HCT116 (cell line): ENCODE data around the gene HSP90AB1. TPM values are rescaled to one million over a fixed set of nuclear protein-coding genes. Genes with fewer than 3 reads are reported as not detected.

Source experiments
- ATAC-seq: fragments of 200-7000 bp; cut with Tn5 transposase; 2 replicates; pipeline ENCODE4 v1.9.1; 2020; ENCODE audit warnings: mild to moderate bottlenecking, moderate library complexity
- BruUV-seq: library from RNA; stranded (reverse); fragments of 400-500 nt; replicated peaks from 2 replicates; lab custom pipeline; 2021; lab: Mats Ljungman, UMichigan
- CTCF ChIA-PET: fragments of 300-600 bp; sonication (Branson Sonifier 250); formaldehyde crosslinking; loops from one replicate; lab custom pipeline; 2021; ENCODE audit warnings: antibody characterized with exemption; lab: Charles Lee
- POLR2A ChIA-PET: fragments of 300-600, 350-600 bp; sonication (Branson Sonifier 250); formaldehyde crosslinking; loops from one replicate; lab custom pipeline; 2021; ENCODE audit warnings: antibody characterized with exemption; lab: Charles Lee
- RAD21 ChIA-PET, 2 experiments: fragments of 300-600 bp; sonication (Branson Sonifier 250); formaldehyde crosslinking; loops; one replicate each; lab custom pipeline; 2023; ENCODE audit warnings: low total read pairs in 2 of 2; ENCODE audit not compliant: uncharacterized antibody in 2 of 2, unreplicated experiment in 2 of 2, low non-redundant PET in 1 of 2; lab: Charles Lee
- DNase-seq: peaks from one replicate; pipeline ENCODE4 v3.0.0-alpha.2; 2010; ENCODE audit warnings: low read depth, low spot score
- H2AFZ ChIP-seq: fragments of 200-600 bp; shearing (Covaris generic), sonication (generic); 2 replicates; pipeline ENCODE4 v1.6.1; 2017; ENCODE audit warnings: low read depth, mixed run types, mixed read lengths, antibody characterized with exemption, low read length; ENCODE audit not compliant: poor library complexity, severe bottlenecking
- H3K27ac ChIP-seq: 2 replicates; pipeline ENCODE4 v1.5.1; 2012; ENCODE audit warnings: low read depth, low read length
- H3K27me3 ChIP-seq: fragments of 200-600 bp; sonication (generic); 2 replicates; pipeline ENCODE4 v1.6.1; 2016; ENCODE audit warnings: mixed run types, low read length, mixed read lengths; ENCODE audit not compliant: insufficient read depth
- H3K36me3 ChIP-seq, 2 experiments: fragments of 200-500 bp in 1 of 2; fragments of 200-600 bp in 1 of 2; sonication (Bioruptor generic) in 1 of 2; sonication (generic) in 1 of 2; 2 replicates each; pipeline versions ENCODE4 v1.5.1 to v1.6.1; 2014 to 2016; ENCODE audit warnings: low read length in 2 of 2, inconsistent platforms in 1 of 2, mixed read lengths in 1 of 2, mixed run types in 1 of 2; ENCODE audit not compliant: insufficient read depth in 2 of 2, control insufficient read depth in 1 of 2
- H3K4me1 ChIP-seq, 2 experiments: fragments of 200-600 bp in 1 of 2; sonication (generic) in 1 of 2; 2 replicates each; pipeline versions ENCODE4 v1.5.1 to v1.6.1; 2012 to 2017; ENCODE audit warnings: low read length in 2 of 2, inconsistent platforms in 1 of 2, mild to moderate bottlenecking in 1 of 2, mixed read lengths in 1 of 2, mixed run types in 1 of 2, moderate library complexity in 1 of 2; ENCODE audit not compliant: insufficient read depth in 2 of 2, control insufficient read depth in 1 of 2
- H3K4me2 ChIP-seq: fragments of 200-600 bp; sonication (generic); 2 replicates; pipeline ENCODE4 v1.6.1; 2017; ENCODE audit warnings: mixed run types, low read length, mixed read lengths
- H3K4me3 ChIP-seq, 2 experiments: fragments of 200-600 bp in 1 of 2; sonication (generic) in 1 of 2; replicated peaks in 1 of 2; 2 replicates each; pipeline ENCODE4 v1.5.1; 2011 to 2016; ENCODE audit warnings: low read length in 2 of 2, control low read depth in 1 of 2, low read depth in 1 of 2, mild to moderate bottlenecking in 1 of 2, mixed read lengths in 1 of 2, mixed run types in 1 of 2
- H3K79me2 ChIP-seq: fragments of 200-600 bp; sonication (generic); 2 replicates; pipeline ENCODE4 v1.6.1; 2017; ENCODE audit warnings: mild to moderate bottlenecking, mixed run types, low read length, moderate library complexity, mixed read lengths; ENCODE audit not compliant: insufficient read depth
- H3K9ac ChIP-seq: fragments of 200-600 bp; sonication (generic); 2 replicates; pipeline ENCODE4 v1.6.1; 2016; ENCODE audit warnings: low read length, mixed read lengths
- H3K9me2 ChIP-seq: fragments of 200-600 bp; sonication (generic), shearing (Covaris generic); 2 replicates; pipeline ENCODE4 v1.6.1; 2017; ENCODE audit warnings: mixed run types, mild to moderate bottlenecking, moderate library complexity; ENCODE audit not compliant: insufficient read depth
- H3K9me3 ChIP-seq, 2 experiments: fragments of 200-500 bp in 1 of 2; fragments of 200-600 bp in 1 of 2; sonication (Bioruptor generic) in 1 of 2; sonication (generic) in 1 of 2; 2 replicates each; pipeline ENCODE4 v1.6.1; 2014 to 2017; ENCODE audit warnings: low read length in 2 of 2, mixed read lengths in 2 of 2, inconsistent platforms in 1 of 2, low read depth in 1 of 2, mild to moderate bottlenecking in 1 of 2, mixed run types in 1 of 2, moderate library complexity in 1 of 2; ENCODE audit not compliant: control insufficient read depth in 1 of 2, insufficient read depth in 1 of 2
- H4K20me1 ChIP-seq: fragments of 200-600 bp; sonication (generic), shearing (Covaris generic); 2 replicates; pipeline ENCODE4 v1.6.1; 2017; ENCODE audit warnings: mixed run types, mild to moderate bottlenecking, moderate library complexity; ENCODE audit not compliant: insufficient read depth
- ATF3 ChIP-seq: IDR thresholded peaks from 2 replicates; pipeline ENCODE4 v1.6.1; 2012
- CEBPB ChIP-seq: IDR thresholded peaks from 2 replicates; pipeline ENCODE4 v1.6.1; 2012; ENCODE audit warnings: low read depth
- EZH2phosphoT487 ChIP-seq: fragments of 200-600 bp; IDR thresholded peaks from 2 replicates; pipeline ENCODE4 v1.6.1; 2018; ENCODE audit warnings: antibody characterized with exemption, borderline replicate concordance
- FOSL1 ChIP-seq: IDR thresholded peaks from 2 replicates; pipeline ENCODE4 v1.6.1; 2012; ENCODE audit warnings: low read depth
- POLR2A ChIP-seq: IDR thresholded peaks from 2 replicates; pipeline ENCODE4 v1.7.0; 2011; ENCODE audit warnings: borderline replicate concordance; ENCODE audit not compliant: insufficient read depth, insufficient read length; ENCODE audit errors: extremely low read depth
- POLR2AphosphoS5 ChIP-seq: IDR thresholded peaks from 2 replicates; pipeline ENCODE4 v1.6.1; 2011; ENCODE audit warnings: mild to moderate bottlenecking, low read depth, low read length, moderate library complexity
- RAD21 ChIP-seq: IDR thresholded peaks from 2 replicates; pipeline ENCODE4 v1.6.1; 2012; ENCODE audit warnings: low read depth, mild to moderate bottlenecking
- REST ChIP-seq: IDR thresholded peaks from 2 replicates; pipeline ENCODE4 v1.6.1; 2012; ENCODE audit warnings: low read depth
- SIN3A ChIP-seq: IDR thresholded peaks from 2 replicates; pipeline ENCODE4 v1.6.1; 2012; ENCODE audit warnings: low read depth
- SRF ChIP-seq: IDR thresholded peaks from 2 replicates; pipeline ENCODE4 v1.6.1; 2012; ENCODE audit warnings: low read depth
- YY1 ChIP-seq: IDR thresholded peaks from 2 replicates; pipeline ENCODE4 v1.6.1; 2011; ENCODE audit warnings: low read length, low read depth, moderate library complexity, mild to moderate bottlenecking; ENCODE audit not compliant: insufficient replicate concordance; ENCODE audit errors: extremely low read depth
- ZFX ChIP-seq: fragments of 450-650 bp; IDR thresholded peaks from 2 replicates; pipeline ENCODE4 v1.6.1; 2017
- intact Hi-C: fragments of 100-400 bp; cut with micrococcal nuclease; formaldehyde crosslinking; loops from 2 replicates; pipeline ENCODE4 v1.10.0; 2022
- total RNA-seq: library from RNA; stranded (reverse); gene quantifications from one replicate; pipeline ENCODE4 v1.2.1, GENCODE V29; 2021; ENCODE audit not compliant: unreplicated experiment

HSP90AB1 gene
- total RNA-seq, 1 experiment from 2014 or later, result 2,554 TPM

GRCh38 chr6:44228836-44229235 is 18.1 kb upstream of the HSP90AB1 start:
- H3K4me1 ChIP-seq, result peaks cover 14 to 32% of the 10 kb centered on the region in 2 experiments; a peak in 3 of 4 replicates
- no TSS peak for BruUV-seq
- H3K27ac ChIP-seq, result no peak overlapping the region
- H3K27me3 ChIP-seq, result no peaks in the 10 kb centered on the region
- H3K4me3 ChIP-seq, result no peak overlapping the region
- H3K9me3 ChIP-seq, result no peaks in the 10 kb centered on the region
- no peak overlapping the region for H3K9ac ChIP-seq
- ChIA-PET RAD21 (no interaction called here), POLR2A (no interaction called here), CTCF (interaction anchor here (1.5 kb wide), 1 partner anchor 9 kb away, joined by 7 read pairs; no protein-coding TSS in a partner anchor)
- H2AFZ ChIP-seq, result no peak overlapping the region
- no peak for ATAC-seq
- TF ChIP-seq CEBPB, result no peak
- no peak for DNase-seq
- peaks cover 4% of the 10 kb centered on the region; the same call in 1 of the 2 replicates for H4K20me1 ChIP-seq
- no peaks in the 10 kb centered on the region for H3K9me2 ChIP-seq
- peaks cover 52% of the 10 kb centered on the region for H3K79me2 ChIP-seq
- intact Hi-C loops, result no loop called here
- no peak overlapping the region for H3K4me2 ChIP-seq
- peaks cover 19 to 48% of the 10 kb centered on the region in 2 experiments; a peak in 3 of 4 replicates for H3K36me3 ChIP-seq

- no peaks in the 10 kb centered on the region for H3K9me2 ChIP-seq
- ATAC-seq (no peak), DNase-seq (no peak)
- RAD21 ChIA-PET, result no interaction called here
- no TSS peak for BruUV-seq
- intact Hi-C loops, result no loop called here
- no peak overlapping the region for H2AFZ ChIP-seq
- POLR2A ChIA-PET, result interaction anchor here (0.8 kb wide), 1 partner anchor 17 kb away, joined by 5 read pairs; the partner anchor contains the start of gene HSP90AB1
- H3K36me3 ChIP-seq, result peaks cover 19 to 54% of the 10 kb centered on the region in 2 experiments; a peak in 3 of 4 replicates
- no peak overlapping the region for H3K27ac ChIP-seq
- H3K9me3 ChIP-seq, result no peaks in the 10 kb centered on the region
- H3K27me3 ChIP-seq, result no peaks in the 10 kb centered on the region
- TF ChIP-seq POLR2AphosphoS5 (no peak), RAD21 (no peak), ATF3 (no peak), EZH2phosphoT487 (no peak), YY1 (no peak), REST (no peak), FOSL1 (no peak), POLR2A (no peak), SIN3A (no peak), ZFX (no peak), SRF (no peak)
- TF ChIP-seq, all 23 proteins: peak for 0
- CTCF ChIA-PET, result interaction anchor here (1.3 kb wide), 1 partner anchor 8 kb away, joined by 5 read pairs; no protein-coding TSS in a partner anchor
- H3K4me3 ChIP-seq, result no peak overlapping the region
- H3K9ac ChIP-seq, result no peak overlapping the region
- peaks cover 18 to 32% of the 10 kb centered on the region in 2 experiments; a peak in 3 of 4 replicates for H3K4me1 ChIP-seq
- peaks cover 46% of the 10 kb centered on the region for H3K79me2 ChIP-seq
- H4K20me1 ChIP-seq, result peaks cover 4% of the 10 kb centered on the region; the same call in 1 of the 2 replicates
- no peak overlapping the region for H3K4me2 ChIP-seq
Measured at GRCh38 chr6:44229376-44230033, 17.4 kb upstream of the HSP90AB1 start.
